Psoas muscle (tissue), 8 donors: ENCODE results near the gene BRD3OS. TPM values are rescaled to one million over a fixed set of nuclear protein-coding genes. Genes with fewer than 3 reads are reported as not detected.

Experiments used
- ATAC-seq, 4 donors: fragments of 200-7000 bp; cut with Tn5 transposase; one replicate each; pipeline ENCODE4 v1.9.1; 2020; ENCODE audit warnings: moderate library complexity in 3 of 4, mild to moderate bottlenecking in 2 of 4
- DNase-seq, 2 donors: peaks; one replicate each; pipeline ENCODE4 v3.0.0-alpha.2; 2020
- H3K27ac ChIP-seq: fragments of 200-600 bp; one replicate; pipeline ENCODE4 v1.8.0; 2022
- H3K27me3 ChIP-seq, 3 donors: fragments of 200-600 bp in 1 of 3; one replicate each; pipeline versions ENCODE4 v1.6.1 to v1.8.0; 2013 to 2022; ENCODE audit warnings: low read length in 2 of 3, mild to moderate bottlenecking in 2 of 3, moderate library complexity in 1 of 3; ENCODE audit not compliant: insufficient read depth in 3 of 3
- H3K36me3 ChIP-seq, 2 donors: fragments of 200-600 bp in 1 of 2; one replicate each; pipeline versions ENCODE4 v1.6.1 to v1.8.0; 2013 to 2022; ENCODE audit warnings: low read depth in 1 of 2, mild to moderate bottlenecking in 1 of 2, moderate library complexity in 1 of 2; ENCODE audit not compliant: insufficient read depth in 1 of 2
- H3K4me1 ChIP-seq: fragments of 200-600 bp; one replicate; pipeline ENCODE4 v1.8.0; 2022
- H3K4me3 ChIP-seq: fragments of 200-600 bp; one replicate; pipeline ENCODE4 v1.8.0; 2022; ENCODE audit warnings: mild to moderate bottlenecking
- H3K9me3 ChIP-seq: fragments of 200-600 bp; one replicate; pipeline ENCODE4 v1.8.0; 2022
- WGBS, 3 donors: extraction: QIAGEN DNeasy Blood & Tissue Kit; methylation state at CpG; one replicate each; pipeline versions ENCODE4 v1.1.6 to v1.1.7; 2013; 5-methylcytosine and 5-hydroxymethylcytosine counted together
- intact Hi-C, 2 donors: fragments of 100-400 bp; cut with DNase I; formaldehyde crosslinking; loops; one replicate each; pipeline versions ENCODE4 v1.11.0 to v1.14.2; 2022
- polyA plus RNA-seq, 3 donors: library from polyadenylated mRNA; stranded (reverse); fragments of 200-250 nt; gene quantifications; one replicate each; pipeline ENCODE4 v1.2.3, GENCODE V29; 2013
- total RNA-seq, 4 donors: library from RNA; stranded (reverse); fragmentation: NEBNext Ultra II Directional in 2 of 4; extraction: Animal tissue kit (Norgen Biotek cat#: 25700) in 2 of 4; gene quantifications; one replicate each; pipeline versions ENCODE4 v1.2.1 to v1.2.4, GENCODE V29; 2021 to 2023
- TF ChIP-seq, protein P1 (sequence below): fragments of 200-600 bp; IDR thresholded peaks from one replicate; pipeline ENCODE4 v1.8.0; 2022; ENCODE audit warnings: antibody characterized with exemption
- donor health status: healthy with polysubstance abuse.
- donor health status: DM: no; HTN: no; CAD: no; lungs with moderate emphysema.
- donor health status: Bipolar disorder and iron deficiency.
- donor health status: healthy.
- donor health status: DM: yes; HTN: yes; CAD: no.
- donor health status: DM: no; HTN: no; CAD: no.
- donor health status: DM: no; HTN: no; CAD: no.
- donor health status: DM: yes; HTN: yes; CAD: no.

BRD3OS gene
- total and polyA plus RNA-seq, 7 donors, result 1.2 to 8.7 (median 4.1) TPM

DNA sequence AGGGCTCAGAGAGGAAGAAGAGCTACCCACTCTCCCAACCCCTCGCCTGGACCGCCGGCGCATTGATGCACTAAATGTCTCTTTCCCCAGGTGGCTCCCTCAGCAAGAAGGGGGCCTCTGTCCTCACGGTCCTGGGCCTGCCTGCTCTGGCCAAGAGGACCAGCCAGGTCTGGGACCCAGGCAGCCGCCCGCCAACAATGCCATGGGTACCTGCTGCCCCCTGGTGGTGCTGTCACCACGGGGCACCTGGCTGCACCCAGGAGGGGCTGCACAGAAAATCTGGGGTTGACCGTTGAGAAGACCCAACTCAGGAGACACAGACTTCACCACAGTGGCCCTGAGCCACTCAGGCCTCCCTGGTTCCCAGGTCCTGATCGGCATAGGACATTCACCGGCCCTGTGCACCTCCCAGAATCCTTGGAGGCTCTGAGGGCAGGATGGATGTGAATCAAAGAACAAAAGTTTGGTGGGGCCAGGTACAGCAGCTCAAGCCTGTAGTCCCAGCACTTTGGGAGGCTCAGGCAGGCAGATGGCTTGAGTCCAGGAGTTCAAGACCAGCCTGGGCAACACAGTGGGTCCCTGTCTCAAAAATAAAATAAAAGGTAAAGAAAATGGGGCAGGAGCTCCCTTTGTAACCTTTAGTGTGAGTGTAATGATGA is 30.8 kb upstream of the BRD3OS start:
- H3K27me3 ChIP-seq, result peaks cover 0 to 65% (median 4%) of the 10 kb centered on the region in 3 donors
- peak; percentile 62 to 79 (median 76) for ATAC-seq
- no peaks in the 10 kb centered on the region for H3K9me3 ChIP-seq
- intact Hi-C loops, result loop anchor here (1.0 to 5.0 kb wide), 3 partner anchors 108 to 202 kb away; no protein-coding TSS in a partner anchor
- no peak overlapping the region for H3K4me3 ChIP-seq
- H3K36me3 ChIP-seq, result no peaks in the 10 kb centered on the region
- TF ChIP-seq, protein P1, sequence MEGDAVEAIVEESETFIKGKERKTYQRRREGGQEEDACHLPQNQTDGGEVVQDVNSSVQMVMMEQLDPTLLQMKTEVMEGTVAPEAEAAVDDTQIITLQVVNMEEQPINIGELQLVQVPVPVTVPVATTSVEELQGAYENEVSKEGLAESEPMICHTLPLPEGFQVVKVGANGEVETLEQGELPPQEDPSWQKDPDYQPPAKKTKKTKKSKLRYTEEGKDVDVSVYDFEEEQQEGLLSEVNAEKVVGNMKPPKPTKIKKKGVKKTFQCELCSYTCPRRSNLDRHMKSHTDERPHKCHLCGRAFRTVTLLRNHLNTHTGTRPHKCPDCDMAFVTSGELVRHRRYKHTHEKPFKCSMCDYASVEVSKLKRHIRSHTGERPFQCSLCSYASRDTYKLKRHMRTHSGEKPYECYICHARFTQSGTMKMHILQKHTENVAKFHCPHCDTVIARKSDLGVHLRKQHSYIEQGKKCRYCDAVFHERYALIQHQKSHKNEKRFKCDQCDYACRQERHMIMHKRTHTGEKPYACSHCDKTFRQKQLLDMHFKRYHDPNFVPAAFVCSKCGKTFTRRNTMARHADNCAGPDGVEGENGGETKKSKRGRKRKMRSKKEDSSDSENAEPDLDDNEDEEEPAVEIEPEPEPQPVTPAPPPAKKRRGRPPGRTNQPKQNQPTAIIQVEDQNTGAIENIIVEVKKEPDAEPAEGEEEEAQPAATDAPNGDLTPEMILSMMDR, result peak; percentile 98
- peaks cover 4% of the 10 kb centered on the region for H3K4me1 ChIP-seq
- 4 to 8% (median 8%) methylated on average over 11 of the region's 11 CpGs for WGBS, 3 donors
- H3K27ac ChIP-seq, result no peak overlapping the region
- peak; percentile 78 to 84 for DNase-seq

DNA sequence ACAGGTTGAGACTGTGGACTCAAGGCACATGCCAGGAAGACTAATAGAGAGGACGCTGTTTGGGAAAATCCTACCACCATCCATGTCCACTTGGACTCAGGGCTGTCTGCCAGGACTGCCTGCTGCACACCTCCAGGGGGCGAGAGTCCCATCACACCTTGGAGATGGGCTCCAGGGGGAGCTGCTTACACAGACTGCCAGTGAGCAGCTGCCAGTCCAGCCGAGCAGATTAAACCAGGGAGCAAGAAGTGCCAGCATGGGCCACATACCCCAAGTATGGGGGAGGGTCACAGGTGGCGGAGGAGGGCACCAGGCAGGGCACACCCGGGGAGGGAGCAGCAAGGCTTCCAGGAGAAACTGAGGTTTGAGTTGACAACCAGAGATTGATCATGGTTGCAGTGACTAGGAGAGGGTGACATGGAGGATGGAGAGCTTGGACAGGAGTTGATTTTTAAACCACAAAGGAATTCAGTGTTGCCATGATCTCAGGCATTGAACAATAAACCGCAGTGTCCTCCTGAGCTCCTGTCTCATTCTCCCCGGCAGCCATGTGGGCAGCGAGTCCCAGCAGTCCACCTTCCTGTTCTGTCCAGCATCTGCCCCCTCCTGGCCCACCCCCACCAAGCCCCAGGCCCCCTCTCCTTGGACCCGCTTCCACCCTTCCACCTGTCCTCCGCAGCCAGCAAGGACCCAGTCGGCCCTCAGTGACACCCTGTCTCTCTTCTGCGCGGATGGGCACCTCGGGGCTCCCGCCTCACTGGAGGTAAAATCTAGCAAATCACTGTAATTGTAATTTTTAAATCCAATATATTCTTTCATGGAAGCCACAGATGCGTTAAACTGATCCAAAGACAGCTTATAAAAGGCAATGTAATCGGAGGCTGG is 30.0 kb upstream of the BRD3OS start:
- Histone ChIP-seq H3K27ac (no peak overlapping the region), H3K36me3 (no peaks in the 10 kb centered on the region), H3K9me3 (no peaks in the 10 kb centered on the region), H3K4me3 (no peak overlapping the region), H3K4me1 (peaks cover 4% of the 10 kb centered on the region), H3K27me3 (peaks cover 0 to 57% (median 2%) of the 10 kb centered on the region in 3 donors)
- DNase-seq (peak in 1 of 2 donors; percentile 37), ATAC-seq (no peak)
- TF ChIP-seq, protein P1, result no peak
- intact Hi-C loops, result loop anchor here in 1 of 2 donors (2.0 kb wide), 1 partner anchor 202 kb away; no protein-coding TSS in a partner anchor
- 50 to 59% (median 52%) methylated on average over 17 of the region's 17 CpGs for WGBS, 3 donors

DNA sequence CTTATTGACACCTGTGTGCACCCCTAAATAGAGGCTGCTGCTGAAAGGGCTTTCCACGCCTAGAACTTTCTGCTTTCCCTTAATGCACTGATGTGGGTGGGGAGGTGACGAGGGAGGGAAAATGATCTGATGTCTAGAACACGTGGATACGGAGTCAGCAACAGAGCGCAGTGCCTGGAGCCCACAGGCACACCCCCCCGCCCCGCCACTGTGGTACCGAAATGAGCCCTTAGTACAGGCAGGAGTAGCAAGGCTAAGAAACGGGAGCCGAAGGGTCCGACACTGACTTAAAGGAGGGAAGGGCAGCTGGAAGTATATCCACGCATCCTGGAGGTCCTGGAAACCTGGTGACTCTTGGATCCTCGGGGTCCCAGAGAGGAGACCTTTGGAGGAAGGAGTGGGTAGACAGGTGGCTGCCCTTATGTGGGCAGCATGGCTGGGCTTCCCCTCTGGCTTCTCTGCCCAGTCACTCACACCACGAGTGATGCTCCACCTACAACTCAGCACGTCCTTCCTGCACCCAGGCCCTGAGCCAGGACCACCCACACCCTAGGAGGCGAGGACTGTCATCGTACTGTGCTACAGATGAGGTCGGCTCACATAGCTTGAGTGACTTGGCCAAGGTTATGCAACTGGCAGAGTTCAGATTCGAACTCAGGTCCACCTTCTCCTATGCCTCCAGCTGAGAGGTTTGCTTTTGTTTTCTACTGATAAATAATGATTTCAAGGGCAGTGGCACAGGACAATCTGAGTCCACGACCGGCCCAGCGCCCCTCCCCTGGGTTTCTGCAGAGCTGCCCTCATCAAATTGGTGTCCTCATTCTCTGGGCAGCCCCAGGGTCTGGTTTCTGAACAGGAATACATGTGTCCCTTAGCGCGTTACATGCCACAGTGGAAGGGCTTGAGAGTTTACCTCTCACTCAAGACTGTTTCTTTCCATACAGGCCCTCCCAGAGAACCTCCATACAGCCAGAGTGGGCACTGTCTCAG is 28.5 kb upstream of the BRD3OS start:
- Histone ChIP-seq H3K27me3 (peaks cover 0 to 43% (median 2%) of the 10 kb centered on the region in 3 donors), H3K27ac (no peak overlapping the region), H3K4me3 (no peak overlapping the region), H3K9me3 (no peaks in the 10 kb centered on the region), H3K4me1 (no peaks in the 10 kb centered on the region), H3K36me3 (no peaks in the 10 kb centered on the region)
- DNase-seq (no peak), ATAC-seq (no peak)
- intact Hi-C loops, result loop anchor here in 1 of 2 donors (2.0 kb wide), 1 partner anchor 214 kb away; no protein-coding TSS in a partner anchor
- 46 to 55% (median 54%) methylated on average over 24 of the region's 24 CpGs for WGBS, 3 donors
- TF ChIP-seq, protein P1, result no peak

DNA sequence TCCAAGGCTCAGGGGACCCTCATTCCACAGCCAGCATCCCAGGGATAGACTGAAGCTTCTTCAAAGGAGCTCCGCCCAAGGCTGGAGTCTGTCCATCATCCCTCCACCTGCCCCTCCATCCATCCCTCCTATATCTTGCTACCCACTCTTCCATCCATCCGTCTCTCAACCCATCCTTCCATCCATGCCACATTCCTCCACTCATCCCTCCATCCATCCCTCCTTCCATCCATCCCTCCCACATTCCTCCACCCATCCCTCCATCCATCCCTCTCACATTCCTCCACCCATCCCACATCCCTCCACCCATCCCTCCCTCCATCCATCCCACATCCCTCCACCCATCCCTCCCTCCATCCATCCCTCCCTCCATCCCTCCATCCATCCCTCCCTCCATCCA is 27.7 kb upstream of the BRD3OS start:
- intact Hi-C loops, result loop anchor here in 1 of 2 donors (2.0 kb wide), 1 partner anchor 215 kb away; no protein-coding TSS in a partner anchor
- Histone ChIP-seq H3K4me3 (no peak overlapping the region), H3K4me1 (no peaks in the 10 kb centered on the region), H3K27ac (no peak overlapping the region), H3K27me3 (peaks cover 0 to 43% (median 0%) of the 10 kb centered on the region in 3 donors), H3K36me3 (no peaks in the 10 kb centered on the region), H3K9me3 (no peaks in the 10 kb centered on the region)
- 92 to 96% (median 93%) methylated on average over 2 of the region's 2 CpGs for WGBS, 3 donors
- DNase-seq (no peak), ATAC-seq (no peak)
- TF ChIP-seq, protein P1, result no peak
